ENCODE data around the gene PFKL. TPM values are rescaled to one million over a fixed set of nuclear protein-coding genes. Genes with fewer than 3 reads are reported as not detected.
"Not testable (repeated sequence)": the region's sequence is repeated elsewhere in the genome, so short reads cannot be mapped to it uniquely, and the experiment has no call there.

Gene PFKL
- total RNA-seq, 1 donor from 2014 or later = 217 TPM

DNA sequence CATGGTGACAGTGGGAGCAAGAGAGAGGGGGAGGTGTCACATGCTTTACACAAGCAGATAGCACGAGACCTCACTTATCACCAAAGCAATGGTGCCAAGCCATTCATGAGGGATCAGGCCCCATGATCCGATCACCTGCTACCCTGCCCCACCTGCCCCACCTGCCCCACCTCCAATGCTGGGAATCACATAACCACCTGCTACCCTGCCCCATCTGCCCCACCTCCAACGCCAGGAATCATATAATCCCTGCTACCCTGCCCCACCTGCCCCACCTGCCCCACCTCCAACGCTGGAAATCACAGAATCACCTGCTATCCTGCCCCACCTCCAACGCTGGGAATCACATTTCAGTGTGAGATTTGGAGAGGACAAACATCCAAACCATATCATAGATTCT, 24.8 kb upstream of the PFKL start:
- intact Hi-C loops (cut with micrococcal nuclease) = no loop called here

DNA sequence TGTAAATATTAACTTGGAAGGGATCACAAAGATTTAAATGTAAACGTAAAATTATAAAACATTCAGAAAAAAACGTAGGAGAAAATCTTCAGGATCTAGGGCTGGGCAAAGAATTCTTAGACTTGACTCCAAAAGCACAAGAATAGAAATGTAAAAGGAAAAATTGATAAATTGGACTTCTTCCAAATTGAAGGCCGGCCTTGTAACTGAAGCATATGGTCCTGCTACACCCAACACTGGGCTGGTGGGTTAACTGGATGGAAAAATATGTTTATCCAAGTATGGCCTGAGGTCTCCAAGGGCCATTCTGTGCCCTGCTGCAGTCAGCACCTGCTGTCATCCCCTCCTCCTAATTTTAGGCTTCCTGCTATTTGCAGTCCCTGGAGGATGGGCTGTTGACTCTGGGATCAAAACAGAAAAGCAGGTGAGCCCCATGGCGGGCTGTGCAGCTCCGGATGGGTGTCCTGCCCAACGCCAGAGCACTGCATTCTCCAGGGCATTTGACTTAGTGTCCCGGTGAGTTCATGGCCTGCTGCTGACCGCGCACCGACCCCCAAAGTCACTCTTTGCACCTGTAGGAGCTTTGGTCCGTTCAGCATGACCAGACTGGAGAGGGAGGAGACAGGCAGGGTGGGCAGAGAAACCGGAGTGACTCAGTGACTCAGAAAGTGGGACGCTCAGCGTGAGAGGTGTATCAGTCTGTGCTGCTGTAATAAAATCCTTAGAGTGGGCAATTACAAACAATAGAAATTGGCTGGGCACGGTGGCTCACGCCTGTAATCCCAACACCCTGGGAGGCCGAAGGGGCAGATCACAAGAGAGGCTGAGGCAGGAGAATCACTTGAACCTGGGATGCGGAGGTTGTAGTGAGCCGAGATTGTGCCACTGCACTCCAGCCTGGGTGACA, 20.2 kb upstream of the PFKL start:
- intact Hi-C loops (cut with micrococcal nuclease) = no loop called here

DNA sequence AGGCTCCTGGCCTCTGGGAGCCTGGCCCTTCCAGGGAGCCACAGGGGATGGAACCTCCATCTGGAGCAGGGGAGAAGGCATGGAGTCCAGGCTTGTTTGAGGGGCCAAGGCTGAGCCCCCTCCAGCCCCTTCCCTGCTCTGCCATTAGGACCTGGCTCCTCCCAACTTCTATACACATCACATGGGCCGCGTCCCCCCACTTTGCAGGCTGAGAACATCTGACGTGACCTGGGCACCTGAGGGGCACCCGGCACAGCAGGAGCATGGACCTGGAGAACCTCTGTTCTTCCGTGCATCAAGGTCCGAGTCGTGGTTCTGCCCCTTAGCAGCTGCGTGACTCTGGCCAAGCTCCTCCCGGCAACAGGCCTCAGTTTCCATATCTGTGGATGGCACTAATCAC, 18.1 kb upstream of the PFKL start:
- intact Hi-C loops (cut with micrococcal nuclease) = no loop called here

DNA sequence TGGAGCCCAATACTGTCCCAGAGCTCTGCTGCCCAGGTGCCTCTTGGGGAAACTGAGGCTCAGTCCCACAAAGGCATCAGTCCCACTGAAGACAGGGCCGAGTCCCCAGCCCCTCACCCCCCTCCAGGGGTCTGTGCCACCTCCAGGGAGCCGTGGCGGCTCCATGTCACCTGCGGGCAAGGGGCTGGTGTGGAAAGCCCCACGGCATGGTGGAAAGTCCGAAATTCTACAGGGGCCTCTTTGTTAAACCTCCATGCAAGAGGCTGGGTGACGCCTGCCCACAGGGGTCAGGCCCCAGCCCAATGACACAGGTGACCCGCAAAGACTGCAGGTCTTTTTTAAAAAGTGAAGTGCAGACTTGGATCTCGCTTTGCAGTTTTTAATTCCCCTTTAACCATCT, 17.5 kb upstream of the PFKL start:
- intact Hi-C loops (cut with micrococcal nuclease) = no loop called here

DNA sequence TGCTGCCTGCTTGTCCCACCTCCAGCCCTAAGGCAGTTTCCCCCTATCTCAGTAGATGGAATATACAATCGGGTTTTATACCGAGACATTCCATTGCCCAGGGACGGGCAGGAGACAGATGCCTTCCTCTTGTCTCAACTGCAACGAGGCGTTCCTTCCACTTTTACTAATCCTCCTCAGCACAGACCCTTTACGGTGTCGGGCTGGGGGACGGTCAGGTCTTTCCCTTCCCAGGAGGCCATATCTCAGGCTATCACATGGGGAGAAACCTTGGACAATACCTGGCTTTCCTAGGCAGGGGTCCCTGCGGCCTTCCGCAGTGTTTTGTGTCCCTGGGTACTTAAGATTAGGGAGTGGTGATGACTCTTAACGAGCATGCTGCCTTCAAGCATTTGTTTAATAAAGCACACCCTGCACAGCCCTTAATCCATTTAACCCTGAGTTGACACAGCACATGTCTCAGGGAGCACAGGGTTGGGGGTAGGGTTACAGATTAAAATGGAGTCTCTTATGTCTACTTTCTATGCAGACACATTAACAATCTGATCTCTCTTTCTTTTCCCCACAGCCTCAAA, 16.6 kb upstream of the PFKL start:
- intact Hi-C loops (cut with micrococcal nuclease) = not testable (repeated sequence)

DNA sequence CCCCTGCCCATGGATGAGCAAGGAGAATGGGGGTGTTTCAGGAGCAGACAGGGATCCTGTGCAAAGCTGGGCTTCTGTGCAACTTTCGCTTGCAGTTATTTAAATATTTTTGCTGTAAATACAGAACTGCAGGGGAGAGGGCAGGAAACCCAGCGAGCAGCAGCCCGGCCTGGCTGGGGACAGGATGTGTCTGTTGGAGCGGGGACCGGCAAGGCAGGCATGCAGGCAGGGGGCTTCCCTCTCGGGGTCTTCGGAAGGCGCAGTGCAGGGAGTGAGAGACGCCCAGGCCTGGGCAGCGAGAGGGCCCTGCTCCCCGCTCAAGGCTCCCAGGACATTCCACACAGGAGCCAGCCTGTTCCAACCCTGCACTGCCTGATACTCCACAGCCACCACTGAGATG, 15.9 kb upstream of the PFKL start:
- intact Hi-C loops (cut with micrococcal nuclease) = no loop called here

DNA sequence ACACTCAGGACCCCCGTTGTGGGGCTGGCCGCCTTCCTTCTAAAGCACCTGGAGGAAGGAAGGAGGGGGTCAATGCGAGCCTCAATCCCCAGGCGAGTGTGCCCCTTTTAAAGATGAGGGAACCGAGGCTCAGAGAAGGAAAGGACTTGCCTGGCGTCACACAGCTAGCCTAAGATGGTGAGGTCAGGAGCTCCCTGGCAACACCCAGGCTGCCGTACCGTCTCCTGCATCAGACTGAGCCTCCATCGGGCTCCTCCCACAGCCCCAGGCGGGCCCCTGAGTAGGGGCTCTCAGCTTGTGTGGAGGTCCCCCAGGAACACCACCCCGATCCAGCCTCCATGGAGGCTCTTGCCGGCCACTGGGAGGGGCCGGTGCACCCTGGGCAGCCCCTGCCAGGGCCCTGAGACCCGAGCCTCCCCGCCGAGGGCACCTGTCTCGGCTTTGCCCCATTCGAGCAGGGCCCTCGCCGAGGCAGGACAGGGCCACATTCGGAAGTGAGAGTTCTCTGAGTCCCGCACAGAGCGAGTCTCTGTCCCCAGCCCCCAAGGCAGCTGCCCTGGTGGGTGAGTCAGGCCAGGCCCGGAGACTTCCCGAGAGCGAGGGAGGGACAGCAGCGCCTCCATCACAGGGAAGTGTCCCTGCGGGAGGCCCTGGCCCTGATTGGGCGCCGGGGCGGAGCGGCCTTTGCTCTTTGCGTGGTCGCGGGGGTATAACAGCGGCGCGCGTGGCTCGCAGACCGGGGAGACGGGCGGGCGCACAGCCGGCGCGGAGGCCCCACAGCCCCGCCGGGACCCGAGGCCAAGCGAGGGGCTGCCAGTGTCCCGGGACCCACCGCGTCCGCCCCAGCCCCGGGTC, 14.5 kb upstream of the PFKL start, which contains the start of gene AIRE:
AIRE (plus strand) TSS at position 739 of the 855 bp plus-strand sequence. CDS start 131 bp downstream, outside the sequence.
- intact Hi-C loops (cut with micrococcal nuclease) = no loop called here

DNA sequence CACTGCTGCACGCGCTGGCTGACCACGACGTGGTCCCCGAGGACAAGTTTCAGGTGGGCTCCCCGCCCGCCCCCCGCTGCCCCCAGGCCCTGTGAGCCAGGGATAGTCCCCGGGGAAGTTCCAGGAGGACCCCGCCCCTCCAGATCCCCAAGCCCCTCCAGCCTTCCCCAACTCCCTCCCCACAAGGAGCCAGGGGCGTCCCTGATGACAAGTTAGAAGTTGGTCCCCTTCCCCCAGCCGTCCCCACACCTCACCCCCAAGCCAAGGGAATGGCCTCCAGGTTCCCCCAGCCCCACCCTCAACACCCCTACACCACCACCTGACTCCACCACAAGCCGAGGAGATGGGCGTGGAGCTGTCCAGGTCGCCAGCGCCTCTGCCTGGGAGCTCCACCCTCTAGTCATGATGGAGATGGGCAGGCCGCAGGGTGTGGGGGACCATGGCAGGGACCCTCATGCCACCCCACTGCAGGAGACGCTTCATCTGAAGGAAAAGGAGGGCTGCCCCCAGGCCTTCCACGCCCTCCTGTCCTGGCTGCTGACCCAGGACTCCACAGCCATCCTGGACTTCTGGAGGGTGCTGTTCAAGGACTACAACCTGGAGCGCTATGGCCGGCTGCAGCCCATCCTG, 13.7 kb upstream of the PFKL start:
- intact Hi-C loops (cut with micrococcal nuclease) = no loop called here

DNA sequence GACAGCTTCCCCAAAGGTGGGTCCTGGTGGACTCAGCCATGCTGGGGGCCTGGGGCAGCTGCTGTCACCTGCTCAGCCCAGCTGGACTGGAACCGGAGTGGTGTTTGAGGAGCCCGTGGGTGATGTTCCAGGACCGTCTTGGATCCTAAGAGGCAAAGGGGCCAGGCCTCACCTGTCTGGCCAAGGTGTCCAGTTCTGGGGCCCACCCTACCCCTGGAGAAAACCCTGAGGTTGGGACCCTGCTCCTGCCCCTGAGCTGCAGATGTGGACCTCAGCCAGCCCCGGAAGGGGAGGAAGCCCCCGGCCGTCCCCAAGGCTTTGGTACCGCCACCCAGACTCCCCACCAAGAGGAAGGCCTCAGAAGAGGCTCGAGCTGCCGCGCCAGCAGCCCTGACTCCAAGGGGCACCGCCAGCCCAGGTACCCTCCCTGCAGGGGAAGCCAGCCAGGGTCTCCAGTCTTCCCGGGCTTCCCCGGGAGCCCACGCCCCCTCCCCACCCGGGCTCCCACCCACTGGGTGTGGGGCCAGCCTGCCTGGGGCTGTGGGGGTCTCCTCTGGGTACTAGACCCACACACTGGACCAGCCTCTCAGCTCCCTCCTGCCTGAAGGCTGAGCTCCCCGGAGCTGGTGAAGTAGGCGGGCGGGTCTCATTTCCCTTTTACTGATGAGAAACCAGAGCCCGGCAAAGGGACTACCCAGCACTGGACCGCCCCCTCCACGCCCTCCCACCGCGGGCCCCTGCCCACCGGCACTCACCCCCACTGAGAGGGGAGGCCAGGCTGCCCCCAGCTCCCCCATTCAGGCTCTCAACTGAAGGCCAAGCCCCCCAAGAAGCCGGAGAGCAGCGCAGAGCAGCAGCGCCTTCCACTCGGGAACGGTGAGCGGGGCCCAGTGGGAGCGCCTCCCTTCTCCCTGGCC, 12.9 kb upstream of the PFKL start:
- intact Hi-C loops (cut with micrococcal nuclease) = no loop called here

DNA sequence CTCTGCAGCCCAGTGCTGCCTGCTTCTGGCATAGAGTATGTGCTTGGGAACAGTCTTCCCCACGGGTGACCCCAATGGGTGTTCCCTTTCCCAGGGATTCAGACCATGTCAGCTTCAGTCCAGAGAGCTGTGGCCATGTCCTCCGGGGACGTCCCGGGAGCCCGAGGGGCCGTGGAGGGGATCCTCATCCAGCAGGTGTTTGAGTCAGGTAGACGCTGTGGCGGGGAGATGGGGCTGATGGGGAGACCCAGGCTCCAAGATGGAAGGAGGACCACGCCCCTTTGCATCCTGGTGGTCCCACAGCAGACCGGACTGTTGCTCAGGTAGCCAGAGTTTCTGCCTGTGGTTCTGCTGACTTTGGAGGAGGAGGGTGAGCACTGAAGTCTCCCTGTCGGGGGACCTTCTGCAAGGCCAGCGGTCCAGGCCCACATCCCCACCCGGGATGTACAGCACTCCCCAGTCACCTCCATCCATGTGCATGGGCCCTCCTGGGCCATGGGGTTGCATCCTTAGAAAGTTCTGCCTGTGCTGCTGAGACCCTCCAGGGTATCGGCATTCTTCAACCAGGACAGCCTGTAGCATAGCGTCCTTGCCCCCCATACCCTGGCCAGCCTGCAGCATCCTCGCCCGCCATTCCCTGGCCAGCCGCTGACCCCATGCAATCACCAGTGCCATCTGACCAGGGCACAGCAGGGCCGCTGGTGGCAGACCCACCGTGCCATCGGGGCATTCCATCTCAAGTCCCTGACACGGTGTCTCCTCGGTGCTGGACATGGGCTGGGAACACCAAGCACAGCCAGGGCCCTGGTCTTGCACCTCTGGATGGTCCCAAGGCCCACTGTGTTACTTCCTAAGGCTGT, 11.4 kb upstream of the PFKL start:
- intact Hi-C loops (cut with micrococcal nuclease) = no loop called here

DNA sequence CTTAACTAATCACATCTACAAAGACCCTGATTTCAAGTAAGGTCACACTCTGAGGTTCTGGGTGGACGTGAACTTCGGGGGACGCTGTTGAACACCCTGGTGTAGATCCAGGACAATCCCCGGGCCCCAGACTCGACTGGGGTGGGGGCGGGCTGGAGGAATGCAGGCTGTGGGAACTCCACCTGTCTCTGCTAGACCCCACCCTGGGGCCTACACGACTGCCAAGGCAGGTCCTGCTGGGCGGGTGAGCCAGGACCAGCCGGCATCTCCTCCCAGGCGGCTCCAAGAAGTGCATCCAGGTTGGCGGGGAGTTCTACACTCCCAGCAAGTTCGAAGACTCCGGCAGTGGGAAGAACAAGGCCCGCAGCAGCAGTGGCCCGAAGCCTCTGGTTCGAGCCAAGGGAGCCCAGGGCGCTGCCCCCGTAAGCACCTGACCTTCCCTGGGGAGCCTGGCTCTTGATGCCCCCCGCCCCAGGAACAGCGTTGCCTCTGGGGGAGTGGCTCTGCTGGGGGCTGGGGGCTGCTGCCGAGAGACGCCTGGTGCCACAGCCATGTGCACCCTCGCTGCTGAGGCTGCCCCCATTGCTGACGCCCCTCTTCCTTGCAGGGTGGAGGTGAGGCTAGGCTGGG, 10.4 kb upstream of the PFKL start:
- intact Hi-C loops (cut with micrococcal nuclease) = no loop called here

DNA sequence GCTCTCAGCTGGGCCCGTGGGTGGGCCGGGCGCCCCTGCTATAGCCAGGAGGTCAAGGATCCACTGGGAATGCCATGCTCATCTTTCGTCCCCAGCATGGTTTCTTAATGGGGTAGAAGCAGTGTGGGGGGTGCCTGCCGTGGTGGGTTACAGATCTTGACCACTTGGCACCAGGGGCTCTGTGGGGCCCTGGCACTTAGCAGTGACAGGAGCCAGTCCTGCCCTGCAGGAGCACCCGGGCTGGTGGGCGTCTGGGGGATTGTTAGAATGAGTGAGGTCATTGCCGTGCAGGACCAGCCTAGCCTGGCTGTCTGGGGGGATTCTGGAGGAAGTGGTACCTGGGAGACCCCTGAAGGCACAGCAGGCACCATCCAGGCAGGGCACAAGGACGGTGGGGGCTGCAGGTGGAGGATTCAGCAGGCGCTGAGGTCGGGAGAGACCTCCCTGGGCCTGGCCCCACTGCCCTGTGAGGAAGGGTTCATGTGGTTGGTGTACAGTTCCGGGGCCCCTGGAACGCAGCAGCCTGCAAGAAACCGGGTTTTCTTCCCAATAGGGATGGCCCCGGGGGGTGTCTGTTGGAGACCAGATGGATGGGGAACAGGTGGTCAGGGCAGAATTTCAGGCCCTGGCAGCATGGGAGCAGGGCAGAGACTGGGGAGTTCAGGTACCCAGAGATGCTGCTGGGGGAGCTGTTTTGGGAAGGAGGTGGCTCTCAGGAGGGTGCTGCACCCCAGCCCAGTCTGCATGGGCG, 9.4 kb upstream of the PFKL start:
- intact Hi-C loops (cut with micrococcal nuclease) = no loop called here

DNA sequence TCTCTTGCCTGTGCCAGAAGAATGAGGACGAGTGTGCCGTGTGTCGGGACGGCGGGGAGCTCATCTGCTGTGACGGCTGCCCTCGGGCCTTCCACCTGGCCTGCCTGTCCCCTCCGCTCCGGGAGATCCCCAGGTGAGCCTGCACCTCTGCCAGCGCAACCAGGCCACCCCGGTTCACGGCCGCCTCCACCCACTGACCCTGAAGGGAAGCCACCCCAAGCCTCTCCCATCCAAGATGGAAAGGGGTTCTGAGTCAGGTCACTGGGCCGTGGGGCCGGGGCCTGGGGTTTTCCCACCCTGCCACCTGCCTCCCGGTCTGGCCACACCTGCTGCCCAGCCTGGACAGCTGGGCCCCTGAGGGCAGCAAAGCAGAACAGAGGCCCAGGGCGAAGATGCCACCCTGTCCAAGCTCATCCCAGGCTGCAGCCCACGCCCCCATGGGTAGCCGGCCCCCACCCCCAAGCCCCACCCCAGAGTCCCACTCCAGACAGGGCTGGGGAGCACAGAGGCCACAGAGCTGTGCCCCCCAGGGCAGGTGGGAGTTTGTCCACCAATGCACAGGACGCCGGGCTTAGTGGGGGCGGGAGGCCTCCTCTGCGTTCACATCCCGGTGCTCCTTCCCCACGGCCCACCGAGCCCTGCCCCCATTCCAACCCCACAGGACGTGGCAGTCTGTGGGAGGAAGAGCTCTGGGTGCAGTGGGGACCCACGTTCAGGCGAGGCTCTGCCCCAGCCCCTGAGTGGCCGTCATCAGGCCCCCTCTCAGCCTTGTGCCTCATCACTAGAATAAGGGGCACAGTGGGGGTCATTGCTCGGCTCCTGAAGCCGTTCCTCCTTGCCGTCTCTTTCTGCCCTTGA, 8.5 kb upstream of the PFKL start:
- intact Hi-C loops (cut with micrococcal nuclease) = no loop called here

DNA sequence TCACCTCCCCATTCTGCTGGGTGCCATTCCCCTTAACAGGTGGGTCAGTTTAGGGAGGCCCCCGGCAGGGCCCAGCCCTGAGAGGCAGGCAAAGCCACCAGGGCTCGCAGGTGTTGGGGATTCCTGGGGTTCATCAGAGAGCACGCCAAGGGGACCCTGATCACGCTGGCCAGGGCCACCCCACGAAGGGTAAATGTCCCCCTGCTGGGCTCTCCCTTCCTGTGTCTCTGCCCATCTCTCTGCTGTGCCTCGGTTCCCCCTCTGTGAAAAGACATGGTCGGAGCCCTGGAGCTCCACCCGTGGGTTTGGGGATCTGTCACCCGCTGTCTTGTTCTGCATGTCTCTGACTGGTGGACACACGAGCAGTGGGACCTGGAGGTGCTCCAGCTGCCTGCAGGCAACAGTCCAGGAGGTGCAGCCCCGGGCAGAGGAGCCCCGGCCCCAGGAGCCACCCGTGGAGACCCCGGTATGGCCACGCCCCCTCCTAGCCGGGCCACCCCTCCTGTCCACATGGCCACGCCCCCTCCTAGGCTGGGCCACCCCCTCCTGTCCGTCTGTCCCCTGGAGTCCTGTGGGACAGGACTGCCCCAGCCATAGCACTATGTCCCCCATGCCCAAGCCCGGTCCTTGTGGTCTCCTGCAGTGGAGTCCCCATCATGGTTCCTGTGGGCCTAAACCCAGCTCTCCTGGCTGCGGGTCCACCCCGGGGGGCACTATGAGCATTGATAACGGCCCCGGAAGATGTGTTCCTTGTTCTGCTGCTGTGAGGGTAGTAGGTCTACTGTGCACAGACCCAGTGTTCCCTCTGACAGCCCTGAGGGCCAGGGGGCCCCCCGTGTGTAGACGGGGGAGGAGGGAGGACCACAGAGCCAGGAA, 7.7 kb upstream of the PFKL start:
- intact Hi-C loops (cut with micrococcal nuclease) = no loop called here

DNA sequence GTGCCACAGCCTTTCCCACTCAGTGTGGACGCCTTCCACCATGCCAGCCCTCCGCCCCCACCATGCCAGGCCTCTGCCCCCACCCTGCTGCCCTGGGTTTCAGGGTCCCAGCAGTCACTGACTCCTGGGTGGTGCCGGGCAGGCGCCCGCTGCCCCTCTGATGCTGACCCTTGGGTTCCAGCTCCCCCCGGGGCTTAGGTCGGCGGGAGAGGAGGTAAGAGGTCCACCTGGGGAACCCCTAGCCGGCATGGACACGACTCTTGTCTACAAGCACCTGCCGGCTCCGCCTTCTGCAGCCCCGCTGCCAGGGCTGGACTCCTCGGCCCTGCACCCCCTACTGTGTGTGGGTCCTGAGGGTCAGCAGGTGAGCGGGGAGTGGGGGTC, 7.0 kb upstream of the PFKL start:
- intact Hi-C loops (cut with micrococcal nuclease) = no loop called here

DNA sequence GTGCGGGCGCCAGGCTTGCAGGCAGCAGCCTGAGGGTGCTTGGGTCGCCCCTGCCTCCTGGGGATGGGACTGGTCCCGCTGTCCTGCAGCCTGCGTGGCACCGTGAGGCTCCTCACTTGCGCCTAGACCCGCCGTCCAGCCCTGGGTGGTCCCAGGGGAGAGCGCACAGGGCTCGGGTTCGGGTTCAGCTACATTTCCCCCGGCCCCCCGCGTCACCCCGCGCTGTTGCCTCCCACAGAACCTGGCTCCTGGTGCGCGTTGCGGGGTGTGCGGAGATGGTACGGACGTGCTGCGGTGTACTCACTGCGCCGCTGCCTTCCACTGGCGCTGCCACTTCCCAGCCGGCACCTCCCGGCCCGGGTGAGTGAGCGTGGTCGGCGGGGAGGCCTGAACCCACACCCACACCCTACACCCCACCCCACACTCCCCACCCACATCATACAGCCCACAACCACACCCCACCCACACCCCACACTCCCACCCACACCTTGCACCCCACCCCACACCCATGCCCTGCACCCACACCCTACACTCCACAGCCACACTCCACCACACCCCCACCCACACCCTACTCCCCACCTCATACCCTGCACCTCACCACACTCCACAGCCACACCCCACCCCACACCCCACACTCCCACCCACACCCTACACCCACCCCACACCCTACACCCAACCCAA, 6.2 kb upstream of the PFKL start:
- intact Hi-C loops (cut with micrococcal nuclease) = no loop called here

All from T-helper 2 cell treated with Interferon-gamma antibody and Interleukin-4, amounts not matched to agents 100 ng/mL and 5 ng/mL, for 36 hours (primary cell).